Posterior cingulate gyrus (tissue), 11 donors: ENCODE data around the gene PIK3CB.
A peak's percentile ranks its signal among the peaks of the same experiment; 100 is the strongest.

Source experiments
- DNase-seq, 10 donors: peaks; one replicate each; pipeline versions ENCODE4 v3.0.0 to v3.0.0-alpha.2; 2020 to 2021; ENCODE audit warnings: mixed read lengths in 3 of 10
- intact Hi-C: fragments of 100-400 bp; cut with DNase I; formaldehyde crosslinking; loops from one replicate; pipeline ENCODE4 v1.15.1; 2023

Gene PIK3CB

DNA sequence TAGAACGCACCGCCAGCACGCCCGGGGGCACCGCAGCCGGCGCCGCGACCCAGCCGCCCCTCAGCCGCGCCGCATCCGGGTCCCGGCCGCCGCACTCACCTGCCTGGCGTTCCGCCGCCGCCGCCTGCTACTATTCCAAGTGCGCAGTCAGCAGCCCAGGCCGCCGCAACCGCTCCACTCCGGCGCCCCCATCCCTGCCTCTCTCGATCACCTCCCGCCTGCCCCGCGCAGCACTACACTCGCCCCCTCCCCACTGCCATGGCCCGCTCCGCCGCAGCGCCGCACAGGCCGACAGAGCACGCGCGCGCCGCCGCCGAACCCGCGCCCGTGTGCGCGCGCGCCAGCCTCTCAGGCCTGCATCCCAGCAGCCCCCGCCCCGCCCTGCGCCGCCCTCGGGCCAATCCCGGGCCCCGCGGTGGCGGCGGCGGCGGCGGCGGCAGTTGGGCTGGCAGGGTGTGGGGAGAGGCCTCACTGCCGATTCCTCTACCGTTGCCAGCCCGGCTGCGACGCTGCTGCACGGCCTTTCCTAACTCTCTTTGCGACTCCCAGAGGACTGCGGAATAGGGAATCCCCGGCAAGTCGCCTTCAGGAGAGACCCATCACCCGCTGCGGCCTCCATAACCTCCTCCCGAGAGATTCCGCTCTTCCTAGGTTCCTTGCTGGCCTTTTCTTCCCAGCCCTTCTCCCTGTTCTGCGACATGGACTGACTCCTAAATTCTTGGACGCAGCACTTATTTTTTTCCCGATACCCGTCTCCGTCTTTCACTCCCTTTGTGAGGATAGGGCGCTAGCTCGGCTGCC is at the start of gene PIK3CB:
Gene PIK3CB (minus strand): TSS at position 333 of the 801 bp plus-strand sequence. CDS start 75,585 bp downstream, outside the sequence.
- DNase-seq = peak; percentile 79 to 98 (median 88)
- intact Hi-C loops = loop anchor here (2.0 to 10.0 kb wide), 3 partner anchors 60 to 240 kb away; partner anchors contain the start of gene CEP70

DNA sequence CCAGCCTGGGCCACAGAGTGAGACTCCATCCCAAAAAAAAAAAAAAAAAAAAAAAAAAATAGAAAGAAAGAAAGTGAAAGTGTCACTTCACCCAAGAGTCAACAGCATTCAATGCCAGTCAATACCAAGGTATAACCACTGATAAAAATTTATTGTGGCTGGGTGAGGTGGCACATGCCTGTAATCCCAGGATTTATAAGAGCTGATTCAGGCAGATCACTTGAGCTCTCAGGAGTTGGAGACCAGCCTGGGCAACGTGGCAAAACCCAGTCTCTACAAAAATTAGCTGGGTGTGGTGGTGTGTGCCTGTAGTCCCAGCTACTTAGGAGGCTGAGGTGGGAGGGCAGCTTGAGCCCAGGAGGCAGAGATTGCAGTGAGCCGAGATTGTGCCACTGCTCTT is 46.5 kb upstream of the PIK3CB start:
- intact Hi-C loops = no loop called here
- no peak for DNase-seq

DNA sequence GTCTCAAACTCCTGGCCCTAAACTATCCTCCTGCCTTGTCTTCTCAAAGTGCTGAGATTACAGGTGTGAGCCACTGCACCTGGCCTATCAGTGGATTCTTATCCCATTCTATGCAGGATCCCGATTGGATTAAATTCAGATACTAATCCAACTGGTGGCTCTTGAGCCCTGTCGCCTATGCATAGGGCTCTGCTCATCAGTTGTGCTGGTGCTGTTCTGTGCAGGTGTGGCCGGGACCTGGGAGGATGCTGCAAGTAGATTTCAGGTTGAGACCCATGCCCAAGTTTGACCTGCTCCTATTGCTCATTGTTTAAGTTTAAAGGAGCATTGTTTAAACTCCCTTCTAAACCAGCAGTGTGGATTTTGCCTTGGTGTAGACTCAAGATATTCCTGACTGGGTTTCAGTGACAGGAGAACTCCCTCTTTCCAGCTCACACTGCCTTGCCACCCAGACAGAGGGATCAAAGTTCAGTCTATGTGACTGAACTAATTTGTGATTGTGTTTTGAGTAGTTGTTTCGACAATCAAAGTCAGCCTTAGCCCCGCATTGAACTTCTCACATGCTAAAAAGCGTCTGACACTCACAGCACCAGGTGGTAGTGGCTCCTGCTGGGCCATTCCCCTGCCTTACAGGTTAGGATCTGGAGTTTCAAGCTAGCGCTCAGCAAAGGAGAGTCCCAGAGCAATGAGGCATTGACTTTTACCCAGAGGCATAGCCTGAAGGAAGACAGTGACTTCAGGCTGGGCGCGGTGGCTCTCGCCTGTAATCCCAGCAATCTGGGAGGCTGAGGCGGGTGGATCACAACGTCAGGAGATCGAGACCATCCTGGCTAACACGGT is 45.0 kb upstream of the PIK3CB start:
- intact Hi-C loops = no loop called here
- DNase-seq = no peak

DNA sequence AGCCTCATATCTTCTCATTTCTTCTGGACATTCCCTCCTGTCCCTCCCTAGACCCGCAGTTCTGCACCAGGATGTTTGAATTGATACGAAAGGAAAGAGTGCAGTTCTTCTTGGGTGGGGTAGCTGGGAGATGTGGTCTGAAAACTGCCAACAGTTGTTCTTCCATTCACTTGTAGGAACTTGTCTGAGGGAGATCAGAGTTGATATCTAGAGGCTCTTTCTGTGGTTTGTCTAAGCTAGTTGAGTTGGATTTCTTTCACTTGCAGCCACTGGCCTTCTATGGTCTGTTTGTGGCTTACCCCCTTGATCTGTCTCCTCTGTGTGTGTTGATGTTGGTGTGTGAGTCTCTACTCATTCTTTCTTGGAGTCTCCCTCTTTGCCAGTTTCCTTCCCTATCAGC is 42.5 kb upstream of the PIK3CB start:
- DNase-seq = no peak
- intact Hi-C loops = no loop called here

DNA sequence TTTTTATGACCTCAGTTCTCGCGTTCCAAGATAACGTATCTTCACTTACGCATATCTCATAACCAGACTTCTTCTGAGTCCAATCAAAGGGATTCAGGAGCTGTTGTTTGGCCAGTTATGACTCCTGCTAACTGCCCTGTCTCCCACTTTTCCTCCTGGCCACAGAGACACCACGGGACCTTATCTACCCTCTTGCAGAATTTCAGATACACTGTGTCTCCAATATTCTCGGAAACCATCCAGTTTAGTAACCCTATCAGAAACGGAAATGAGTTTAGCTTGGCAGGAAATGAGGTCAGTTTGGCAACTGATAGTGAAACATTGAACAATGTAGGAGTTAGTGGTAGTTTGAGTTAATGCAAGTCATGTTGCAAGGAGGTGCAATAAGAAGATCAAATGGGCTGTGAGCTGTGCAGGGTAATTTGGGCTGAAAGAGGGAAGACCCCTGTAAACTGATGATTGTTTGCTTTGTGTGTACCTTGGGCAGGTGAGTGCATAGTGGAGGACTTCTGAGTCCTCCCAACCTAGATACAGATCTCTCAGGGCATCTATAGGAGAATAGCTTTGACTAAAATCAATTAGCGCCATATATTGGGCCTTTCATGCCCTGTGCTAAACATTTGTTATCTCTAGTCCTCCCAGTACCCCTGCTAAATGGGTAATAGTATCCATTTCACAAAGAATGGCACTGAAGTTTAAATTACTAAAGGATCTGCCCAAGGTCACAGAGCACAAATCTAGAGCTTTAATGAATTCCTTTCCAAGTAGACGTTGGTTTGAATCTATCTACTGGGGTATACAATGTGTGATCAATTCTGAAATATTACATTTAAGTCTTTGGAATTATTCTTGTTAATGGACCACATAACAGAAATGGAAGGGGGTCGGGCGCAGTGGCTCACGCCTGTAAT is 41.3 kb upstream of the PIK3CB start:
- intact Hi-C loops = no loop called here
- DNase-seq = no peak

DNA sequence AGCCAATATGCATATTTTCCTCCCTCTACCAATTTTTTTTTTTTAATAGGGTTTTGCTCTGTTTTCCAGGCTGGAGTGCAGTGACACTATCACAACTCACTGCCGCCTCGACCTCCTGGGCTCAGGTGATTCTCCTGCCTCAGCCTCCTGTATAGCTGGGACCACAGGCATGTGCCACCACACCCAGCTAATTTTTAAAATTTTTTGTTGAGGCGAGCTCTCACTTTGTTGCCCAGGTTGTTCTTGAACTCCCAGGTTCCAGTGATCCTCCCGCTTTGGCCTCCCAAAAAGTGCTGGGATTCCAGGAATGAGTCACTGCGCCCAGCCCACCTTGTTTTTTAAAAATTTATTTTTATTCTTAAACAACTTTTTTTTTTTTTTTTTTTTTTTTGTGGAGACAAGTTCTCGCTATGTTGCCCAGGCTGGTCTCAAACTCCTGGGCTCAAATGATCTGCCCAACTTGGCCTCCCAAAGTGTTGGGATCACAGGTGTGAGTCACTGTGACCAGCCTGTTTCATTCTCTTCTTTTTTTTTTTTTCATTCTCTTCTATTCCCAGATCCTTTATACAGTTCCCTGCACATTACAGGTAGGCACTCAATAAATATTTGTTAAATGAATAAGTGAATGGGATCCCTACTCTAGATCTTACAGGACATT is 40.5 kb upstream of the PIK3CB start:
- intact Hi-C loops = no loop called here
- no peak for DNase-seq

DNA sequence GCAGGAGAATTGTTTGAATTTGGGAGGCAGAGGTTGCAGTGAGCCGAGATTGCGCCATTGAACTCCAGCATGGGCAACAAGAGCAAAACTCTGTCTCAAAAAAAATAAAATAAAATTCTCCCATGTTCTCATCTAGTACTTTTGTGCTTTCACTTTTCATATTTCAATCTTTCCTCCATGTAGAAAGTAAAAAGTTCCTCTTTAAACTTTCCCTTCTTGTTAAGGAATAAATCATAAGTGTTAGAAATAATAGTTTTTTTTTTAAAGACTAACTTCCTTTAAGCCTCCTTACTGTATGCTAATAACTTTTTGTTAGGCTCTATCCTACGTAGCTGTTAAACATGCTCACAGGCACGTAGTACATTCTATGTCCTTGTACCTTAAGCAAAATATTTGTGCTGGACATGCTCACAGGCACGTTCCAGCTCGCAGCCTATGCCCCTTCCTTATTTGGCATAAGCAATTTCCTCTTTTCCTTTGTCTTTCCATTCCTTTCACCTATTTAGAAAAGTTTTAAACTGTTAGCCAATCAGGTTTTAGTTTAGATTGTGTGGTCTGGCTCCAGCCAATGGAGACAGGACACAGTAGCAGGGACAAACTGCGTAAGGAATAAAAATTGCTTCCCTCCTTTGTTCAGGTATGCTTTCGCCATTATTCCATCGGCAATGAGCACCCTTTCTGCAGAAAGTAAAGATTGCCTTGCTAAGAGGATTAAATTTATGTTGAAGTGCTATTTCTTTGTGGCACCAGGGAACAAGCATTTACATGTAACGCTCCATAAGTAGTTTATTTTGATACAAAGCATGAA is 38.9 kb upstream of the PIK3CB start:
- intact Hi-C loops = no loop called here
- DNase-seq = no peak

DNA sequence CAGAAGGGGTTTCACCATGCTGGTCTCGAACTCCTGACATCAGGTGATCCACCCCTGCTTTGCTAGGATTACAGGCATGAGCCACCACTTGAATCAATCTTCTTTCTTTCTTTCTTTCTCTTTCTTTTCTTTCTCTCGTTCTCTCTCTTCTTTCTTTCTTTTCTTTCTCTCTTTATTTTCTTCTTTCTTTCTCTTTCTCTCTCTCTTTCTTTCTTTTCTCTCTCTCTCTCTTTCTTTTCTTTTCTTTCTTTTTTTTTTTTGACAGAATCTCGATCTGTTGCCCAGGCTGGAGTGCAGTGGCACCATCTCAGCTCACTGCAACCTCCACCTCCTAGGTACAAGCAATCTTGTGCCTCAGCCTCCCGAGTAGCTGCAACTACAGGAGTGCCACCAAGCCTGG is 37.9 kb upstream of the PIK3CB start:
- intact Hi-C loops = no loop called here
- DNase-seq = no peak

DNA sequence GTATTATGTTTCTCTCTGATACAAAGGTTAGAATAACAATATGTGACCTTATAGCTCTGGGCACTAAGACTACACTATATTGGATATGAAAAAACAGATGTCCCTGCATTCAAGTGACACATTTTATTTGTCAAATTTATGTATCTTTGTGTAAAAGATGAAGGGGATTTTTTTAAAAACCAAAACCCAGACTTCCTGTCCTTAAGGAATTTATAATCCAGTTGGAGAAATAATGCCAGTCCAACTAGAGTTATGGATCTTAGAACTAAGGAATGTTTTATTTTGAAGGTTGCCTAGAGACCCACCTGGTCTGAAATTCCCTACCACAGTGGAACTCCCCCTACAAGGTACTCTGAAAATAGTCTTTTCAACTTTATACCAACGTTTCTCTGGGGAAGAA is 33.3 kb upstream of the PIK3CB start:
- DNase-seq = no peak
- intact Hi-C loops = no loop called here

DNA sequence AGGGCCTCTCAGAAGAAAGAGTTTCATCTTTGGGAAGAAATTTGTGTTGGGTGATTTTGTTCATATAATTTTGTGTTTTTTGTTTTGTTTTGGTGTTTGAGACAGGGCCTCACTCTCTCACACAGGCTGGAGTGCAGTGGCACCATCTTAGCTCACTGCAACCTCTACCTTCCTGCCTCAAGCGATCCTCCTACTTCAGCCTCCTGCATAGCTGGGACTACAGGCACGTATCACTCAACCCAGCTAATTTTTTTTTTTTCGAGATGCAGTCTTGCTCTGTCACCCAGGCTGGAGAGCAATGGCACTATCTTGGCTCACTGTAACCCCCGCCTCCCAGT is 29.0 kb upstream of the PIK3CB start:
- no peak for DNase-seq
- intact Hi-C loops = no loop called here

DNA sequence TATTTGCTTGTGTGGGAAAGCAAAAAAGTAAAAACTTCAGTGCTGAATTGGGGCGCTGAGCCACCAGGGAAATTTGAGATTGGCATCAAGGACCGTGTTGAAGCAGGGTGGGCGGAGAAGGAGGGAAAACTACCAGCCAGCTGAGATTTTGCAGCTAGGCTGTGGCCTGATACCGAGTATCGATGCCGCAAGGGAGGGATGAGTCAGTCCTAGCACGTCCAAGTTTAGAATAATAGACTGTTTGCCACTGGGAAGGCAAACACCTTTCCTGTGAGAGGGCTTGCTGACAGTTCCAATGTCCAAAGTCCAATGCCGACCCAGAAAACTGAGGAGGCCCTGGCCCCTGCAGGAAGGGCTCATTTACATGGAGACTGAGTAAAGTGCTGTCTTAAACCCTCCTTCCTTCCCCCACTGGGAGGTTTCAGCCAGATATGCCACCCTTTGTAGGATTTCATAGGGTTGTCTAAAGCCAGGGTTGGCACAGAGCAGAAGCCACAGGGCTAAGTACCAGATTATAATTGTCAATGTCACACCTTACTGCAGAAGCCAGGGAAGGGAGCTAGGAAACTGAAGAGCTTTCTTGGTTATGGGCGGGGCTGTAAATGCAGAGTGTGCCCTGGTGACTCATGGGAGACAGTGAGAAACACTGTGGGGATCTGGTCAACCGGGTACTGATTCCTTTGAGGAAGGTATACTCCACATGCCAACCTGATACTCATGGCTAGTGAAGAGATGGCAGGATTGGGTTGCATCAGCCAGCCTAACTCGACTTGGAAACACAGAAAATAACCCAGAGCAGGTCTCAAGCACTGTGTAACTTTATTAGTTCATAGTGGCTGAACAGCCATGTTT is 28.4 kb upstream of the PIK3CB start:
- DNase-seq = peak; percentile 11 to 91 (median 58)

DNA sequence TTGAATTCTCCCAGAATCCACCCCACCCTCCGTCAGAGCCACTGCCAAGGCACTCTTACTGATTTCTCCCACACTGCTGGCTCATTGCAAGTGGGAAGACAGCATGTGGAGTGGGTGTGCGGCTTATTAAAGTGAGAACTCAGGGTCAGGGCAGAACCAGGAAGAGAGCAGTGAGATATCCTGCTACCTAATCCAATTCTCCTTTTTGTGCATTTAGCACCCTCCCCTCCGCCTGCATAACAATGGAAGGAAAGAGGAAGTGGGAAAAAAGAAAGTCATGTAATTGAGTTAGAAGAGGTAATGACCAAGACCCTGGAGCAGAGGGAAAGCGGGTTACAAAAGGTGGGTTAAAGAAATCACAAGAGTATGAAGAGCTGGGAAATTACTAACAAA is 27.8 kb upstream of the PIK3CB start:
- intact Hi-C loops = no loop called here
- DNase-seq = no peak

More for the DNA sequence above, 28.4 kb upstream of the PIK3CB start:
- intact Hi-C loops = no loop called here

DNA sequence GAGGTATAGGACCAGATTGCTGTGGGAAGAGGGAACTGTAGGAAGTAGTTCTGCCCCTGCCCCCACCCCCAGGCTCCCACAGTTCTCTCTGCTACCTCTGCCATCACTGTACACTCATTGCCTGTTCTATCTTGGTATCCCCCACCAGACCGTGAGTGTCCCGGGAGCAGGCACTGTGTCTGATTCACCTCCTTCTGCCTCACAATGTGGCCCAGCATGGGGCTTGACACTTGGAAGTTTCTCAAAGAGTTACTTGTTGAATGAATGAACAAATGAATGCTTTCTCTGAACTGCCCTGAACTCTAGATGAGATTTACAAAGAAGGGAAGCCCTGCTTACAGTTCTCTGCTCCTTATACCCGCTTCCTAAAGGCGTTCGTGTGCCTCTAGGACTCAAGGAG is 27.1 kb upstream of the PIK3CB start:
- intact Hi-C loops = no loop called here
- DNase-seq = no peak

DNA sequence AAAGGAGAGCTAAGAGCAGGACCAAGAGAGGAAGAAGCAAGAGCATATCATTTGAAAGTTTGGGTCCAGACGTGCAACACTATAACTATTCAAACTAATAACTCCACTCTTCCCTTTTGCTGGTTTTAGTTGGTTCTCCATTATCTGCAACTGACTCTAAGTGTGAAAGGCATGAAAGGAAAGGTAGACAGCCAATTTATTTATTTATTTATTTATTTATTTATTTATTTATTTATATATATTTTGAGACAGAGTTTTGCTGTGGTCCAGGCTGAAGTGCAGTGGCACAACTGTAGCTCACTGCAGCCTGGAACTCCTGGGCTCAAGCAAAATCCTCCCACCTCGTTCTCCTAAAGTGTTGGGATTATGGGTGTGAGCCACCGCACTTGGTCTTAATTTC is 22.1 kb upstream of the PIK3CB start:
- peak in 1 of 10 donors; percentile 31 for DNase-seq
- intact Hi-C loops = no loop called here

DNA sequence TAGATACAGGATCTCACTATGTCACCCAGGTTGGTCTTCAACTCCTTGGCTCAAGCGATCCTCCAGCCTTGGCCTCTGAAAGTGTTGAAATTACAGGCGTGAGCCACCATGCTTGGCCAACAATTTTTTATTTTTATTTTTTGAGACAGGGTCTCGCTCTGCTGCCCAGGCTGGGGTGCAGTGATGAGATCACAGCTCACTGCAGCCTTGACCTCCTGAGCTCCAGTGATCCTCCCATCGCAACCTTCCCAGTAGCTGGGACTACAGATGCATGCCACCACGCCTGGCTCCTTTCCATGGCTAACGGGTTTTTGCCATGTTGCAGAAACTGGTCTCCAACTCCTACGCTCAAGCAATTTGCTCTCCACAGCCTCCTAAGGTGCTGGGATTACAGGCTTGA is 20.2 kb upstream of the PIK3CB start:
- intact Hi-C loops = no loop called here
- DNase-seq = no peak

DNA sequence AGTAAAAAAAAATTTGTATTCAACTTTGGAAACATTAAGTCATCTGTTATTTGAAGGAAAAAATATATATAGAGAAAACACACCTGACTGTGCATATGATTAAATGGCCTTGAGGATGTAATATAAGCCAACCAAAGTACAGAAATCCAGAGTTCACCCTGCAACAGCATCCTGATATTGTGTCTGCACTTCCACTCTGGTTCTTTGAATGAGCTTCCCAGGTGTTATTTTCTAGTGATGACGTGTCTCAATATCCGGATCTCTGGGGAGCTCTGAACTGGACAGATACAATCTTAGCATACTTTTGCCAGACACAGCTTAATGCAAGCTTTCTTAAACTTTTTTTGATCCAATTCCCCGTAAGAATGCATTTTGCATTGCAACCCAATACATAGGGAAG is 19.5 kb upstream of the PIK3CB start:
- intact Hi-C loops = no loop called here
- DNase-seq = no peak

DNA sequence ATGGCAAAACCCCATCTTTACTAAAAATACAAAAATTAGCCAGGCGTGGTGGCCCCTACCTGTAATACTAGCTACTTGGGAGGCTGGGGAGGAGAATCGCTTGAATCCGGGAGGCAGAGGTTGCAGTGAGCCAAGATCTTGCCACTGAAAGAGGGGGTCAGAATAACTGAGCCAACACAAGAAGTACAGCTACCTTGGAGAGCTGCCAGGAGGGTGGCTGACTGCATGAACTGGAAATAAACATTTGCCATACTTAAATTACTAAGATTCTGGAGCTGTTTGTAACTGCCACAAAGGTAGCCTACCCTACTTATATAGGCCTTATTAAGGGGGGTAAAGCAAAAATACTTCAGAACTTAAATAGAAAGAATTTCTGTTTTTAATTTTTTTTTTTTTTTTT is 15.4 kb upstream of the PIK3CB start:
- peak in 1 of 10 donors; percentile 36 for DNase-seq
- intact Hi-C loops = no loop called here

DNA sequence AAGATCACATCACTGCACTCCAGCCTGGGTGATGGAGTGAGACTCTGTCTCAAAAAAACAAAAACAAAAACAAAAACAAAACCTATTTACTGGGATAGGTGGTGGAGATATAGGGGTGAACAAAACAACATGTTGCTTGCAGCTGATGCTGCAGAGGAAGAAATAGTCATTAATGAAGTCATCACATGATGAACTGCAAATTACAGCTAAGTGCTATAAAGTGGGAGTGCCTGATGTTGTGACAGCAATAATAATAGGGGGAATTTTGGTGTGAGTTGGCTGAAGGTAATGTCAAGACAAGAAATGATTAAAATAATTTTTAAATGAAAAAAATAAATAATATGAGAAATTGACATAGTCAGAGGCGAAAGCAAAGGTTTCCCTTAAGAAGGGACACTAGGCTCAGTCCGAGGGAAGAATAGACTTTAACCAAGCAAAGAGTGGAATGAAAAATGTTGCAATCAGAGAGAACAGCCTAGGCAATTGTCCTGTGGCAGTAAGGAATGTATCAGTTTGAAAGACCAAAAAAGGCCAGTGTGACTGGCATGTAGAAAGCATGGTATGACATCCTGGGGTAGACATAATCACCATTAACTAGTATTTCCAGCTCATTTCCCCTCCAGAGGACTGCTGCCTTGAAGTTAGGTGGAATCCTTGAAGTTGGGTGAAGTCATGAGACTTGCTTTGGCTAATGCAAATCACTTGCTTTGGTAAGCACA is 14.7 kb upstream of the PIK3CB start:
- no peak for DNase-seq
- intact Hi-C loops = no loop called here
